HG03135 (cell line): ENCODE results near the gene WNK2.

Experiments used
- ATAC-seq: cut with Tn5 transposase; IDR thresholded peaks from one replicate; pipeline ENCODE4 v1.9.1; 2021; ENCODE audit warnings: mild to moderate bottlenecking, moderate library complexity; ENCODE audit not compliant: unreplicated experiment

The WNK2 gene

GRCh38 chr9:93303806-93304573 is 120.1 kb downstream of the WNK2 start:
- ATAC-seq, result no peak

- ATAC-seq, result no peak
These were observed 120.9 kb downstream of the WNK2 start for GRCh38 chr9:93304574-93305496.

DNA sequence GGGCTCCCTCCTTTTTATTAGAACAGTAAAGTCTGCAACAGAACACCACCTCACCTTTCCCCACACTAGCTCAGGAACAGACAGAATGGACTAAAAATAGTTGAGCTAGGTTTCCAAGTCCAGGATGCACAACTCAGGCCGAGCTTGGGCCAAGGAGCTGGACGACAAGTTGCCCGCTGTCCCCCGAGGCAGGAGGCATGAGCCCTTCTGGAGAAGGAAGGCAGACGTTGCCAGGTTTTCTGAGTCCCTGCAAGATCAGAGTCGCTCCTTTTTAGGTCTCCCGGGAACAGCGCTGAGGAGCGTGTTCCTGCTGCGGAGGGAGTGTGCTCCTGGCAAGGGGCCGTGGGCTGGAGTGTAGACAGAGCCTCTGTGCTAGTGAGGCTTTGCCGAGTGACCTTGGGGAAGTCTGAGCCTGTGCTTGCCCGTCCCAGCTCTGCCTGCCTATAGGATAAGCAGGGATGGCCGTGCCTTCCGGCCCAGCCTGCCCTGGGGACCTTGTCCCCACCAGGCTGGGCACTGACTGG is 121.6 kb downstream of the WNK2 start:
- no peak for ATAC-seq

DNA sequence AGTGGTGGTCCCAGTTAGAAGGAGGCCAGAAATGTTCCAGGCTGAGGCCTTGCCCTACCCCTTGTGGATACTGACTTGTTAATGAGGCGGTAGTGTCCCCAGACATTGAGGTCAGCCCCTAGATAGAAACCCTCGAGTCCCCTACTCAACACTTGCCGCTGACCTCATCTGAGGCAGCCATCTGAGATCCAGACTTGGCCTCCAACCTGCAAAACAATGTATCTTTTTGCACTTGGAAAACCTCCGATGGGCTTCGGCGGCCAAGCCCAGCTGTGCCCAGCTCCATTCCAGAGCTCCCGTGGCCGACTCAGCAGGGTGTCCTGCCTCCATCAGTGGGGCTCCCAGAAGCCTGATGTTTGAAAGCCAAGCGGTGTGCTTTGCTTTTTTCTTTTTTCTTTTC is 122.1 kb downstream of the WNK2 start:
- ATAC-seq, result no peak

DNA sequence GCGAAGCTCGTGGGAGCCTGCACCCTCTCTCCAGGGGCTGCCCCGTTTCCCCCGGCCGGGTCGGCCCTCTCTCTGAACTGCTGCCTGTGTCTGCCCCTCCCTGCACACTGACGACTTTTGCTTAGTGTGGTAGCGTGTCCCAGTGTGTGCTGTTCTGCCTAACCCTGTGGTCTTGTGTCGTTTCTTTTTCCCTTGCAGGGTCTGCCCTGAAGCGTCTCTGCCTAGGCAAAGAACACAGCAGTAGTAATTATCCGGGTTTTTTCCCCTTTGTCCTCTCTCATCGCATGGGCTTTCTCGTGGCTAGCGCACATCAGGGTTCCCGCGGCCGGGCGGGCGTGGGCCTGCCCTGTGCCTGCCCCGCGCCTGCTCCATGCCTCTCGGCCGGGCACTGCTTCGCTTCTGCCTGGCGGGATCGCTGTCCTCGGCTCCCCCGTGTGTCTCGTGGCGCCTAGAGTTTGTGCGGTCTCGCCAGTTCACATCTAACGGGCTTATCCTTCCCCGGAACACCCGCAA is 122.7 kb downstream of the WNK2 start:
- ATAC-seq, result no peak

GRCh38 chr9:93307468-93308157 is 123.7 kb downstream of the WNK2 start:
- no peak for ATAC-seq

GRCh38 chr9:93308158-93308602 is 124.2 kb downstream of the WNK2 start:
- ATAC-seq, result no peak

DNA sequence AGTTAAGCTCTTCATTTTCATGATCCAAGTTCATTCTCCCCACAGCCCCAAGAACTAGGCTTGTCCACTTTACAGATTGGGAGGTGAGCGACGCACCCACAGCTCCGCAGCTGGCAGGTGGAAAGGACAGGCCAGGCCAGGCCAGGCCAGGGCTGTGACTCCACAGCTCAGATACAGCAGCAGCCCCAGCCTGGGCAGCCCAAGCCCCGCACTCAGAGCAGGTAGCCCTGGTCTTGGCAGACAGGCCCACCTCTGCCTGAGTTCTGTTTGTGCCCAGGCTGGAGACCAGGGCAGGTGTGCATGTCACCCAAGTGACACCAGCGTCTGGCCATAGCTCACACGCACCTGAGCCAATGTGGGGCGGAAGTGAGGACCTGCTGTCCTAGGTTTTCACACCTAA is 124.7 kb downstream of the WNK2 start:
- no peak for ATAC-seq

DNA sequence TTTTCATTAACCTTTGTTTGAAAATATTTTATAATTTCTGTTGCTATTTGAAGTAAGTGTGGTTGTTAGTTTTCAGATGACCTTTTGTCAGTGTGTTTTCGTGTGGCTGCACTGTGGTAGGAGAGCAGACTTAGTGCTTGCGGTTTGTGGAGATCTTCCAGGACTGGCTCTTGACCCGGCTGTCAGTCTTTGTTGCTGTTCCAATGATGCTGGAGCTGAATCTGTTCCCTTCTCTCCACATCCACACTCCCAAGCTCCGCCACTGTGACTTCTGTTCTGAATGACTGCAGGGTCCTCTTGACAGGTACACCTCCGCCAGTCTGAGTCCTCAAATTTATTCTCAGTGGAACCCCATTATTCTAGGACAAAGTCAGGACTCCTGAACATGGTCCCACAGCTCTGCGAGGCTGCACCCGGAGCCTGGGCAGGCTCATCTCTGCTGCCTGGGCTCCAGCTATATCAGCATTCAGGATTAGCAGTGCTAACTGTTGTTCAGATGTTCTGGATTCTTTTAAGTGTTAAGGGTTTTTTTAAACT is 126.0 kb downstream of the WNK2 start:
- no peak for ATAC-seq

DNA sequence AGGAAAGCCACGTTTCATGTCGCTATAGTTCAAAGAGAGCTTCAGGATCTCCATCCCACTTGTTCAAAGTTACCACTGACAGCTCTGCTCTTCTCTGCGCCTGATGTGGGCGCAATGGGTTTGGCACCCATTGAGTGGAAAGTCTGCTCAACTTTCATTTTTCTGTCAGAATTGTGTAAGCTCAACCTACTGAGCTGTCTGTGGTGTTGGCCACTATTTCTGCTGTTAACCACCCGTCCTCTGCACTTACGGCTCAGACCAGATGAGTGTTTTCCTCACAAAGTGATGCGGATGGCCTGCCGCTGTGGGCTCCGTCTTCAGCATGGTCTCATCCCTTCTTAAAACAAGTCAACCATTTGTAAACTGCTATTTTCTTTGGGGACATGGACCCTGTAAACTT is 131.2 kb downstream of the WNK2 start:
- no peak for ATAC-seq

GRCh38 chr9:93315960-93316359 is 132.0 kb downstream of the WNK2 start:
- no peak for ATAC-seq

GRCh38 chr9:93316726-93317494 is 133.0 kb downstream of the WNK2 start:
- no peak for ATAC-seq

DNA sequence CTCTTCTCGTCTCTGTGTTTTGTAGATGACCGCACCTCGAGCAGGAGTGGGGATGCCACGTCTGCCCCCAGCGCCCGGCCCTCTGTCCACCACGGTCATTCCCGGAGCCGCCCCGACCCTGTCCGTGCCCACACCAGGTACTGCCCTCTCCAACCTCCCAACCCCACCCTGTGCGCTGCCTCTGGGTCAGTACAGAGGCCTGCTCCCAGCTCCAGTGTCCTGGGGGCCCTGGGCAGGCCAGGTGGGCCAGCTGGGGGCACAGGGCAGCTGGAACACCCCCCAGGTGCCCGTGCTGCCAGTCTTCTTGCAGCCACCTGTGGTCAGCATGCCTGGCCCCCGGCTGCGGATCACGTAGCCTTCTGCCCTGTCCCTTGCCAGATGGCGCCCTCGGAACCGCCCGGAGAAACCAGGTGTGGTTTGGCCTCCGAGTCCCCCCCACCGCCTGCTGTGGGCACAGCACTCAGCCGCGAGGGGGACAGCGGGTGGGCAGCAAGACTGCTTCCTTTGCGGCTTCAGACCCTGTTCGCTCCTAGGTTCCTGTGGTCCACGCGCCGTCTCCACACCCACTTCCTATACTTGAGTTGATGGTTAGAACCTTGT is 133.7 kb downstream of the WNK2 start:
- no peak for ATAC-seq

- no peak for ATAC-seq
These were observed 134.5 kb downstream of the WNK2 start for GRCh38 chr9:93318480-93318879.

DNA sequence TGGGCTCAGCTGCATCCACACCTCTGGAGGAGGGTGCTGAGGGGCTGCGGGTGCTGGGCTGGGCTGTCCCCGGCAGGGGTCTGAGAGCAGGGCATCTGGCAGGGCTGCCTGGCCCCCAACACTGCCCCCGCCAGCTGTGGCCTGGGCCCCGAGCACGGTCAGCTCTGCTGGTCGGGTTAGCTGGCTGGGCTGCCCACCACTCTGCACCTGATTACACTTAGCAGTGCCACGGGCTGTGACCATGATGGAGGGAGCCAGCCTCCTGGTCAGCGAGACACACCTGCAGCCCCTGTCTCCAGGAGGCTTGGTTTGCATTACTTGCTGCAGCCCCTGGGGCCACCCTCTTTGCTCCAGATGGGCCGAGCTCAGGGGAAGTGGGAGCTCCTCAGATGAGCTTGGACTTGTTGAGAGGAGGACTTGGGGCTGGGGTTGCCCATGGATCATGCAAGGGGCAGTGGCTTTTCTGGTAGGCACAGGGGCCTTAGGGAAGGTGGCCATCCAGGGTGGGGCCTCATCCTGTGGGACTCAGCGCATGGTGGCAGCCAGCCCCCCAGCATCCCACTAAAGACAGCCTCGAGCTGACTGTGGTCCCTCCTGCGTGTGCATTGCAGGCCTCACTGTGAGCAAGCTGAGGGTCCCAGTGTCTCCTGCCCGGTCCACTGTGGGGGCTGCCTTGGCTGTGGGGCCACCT is 135.5 kb downstream of the WNK2 start:
- ATAC-seq, result no peak

DNA sequence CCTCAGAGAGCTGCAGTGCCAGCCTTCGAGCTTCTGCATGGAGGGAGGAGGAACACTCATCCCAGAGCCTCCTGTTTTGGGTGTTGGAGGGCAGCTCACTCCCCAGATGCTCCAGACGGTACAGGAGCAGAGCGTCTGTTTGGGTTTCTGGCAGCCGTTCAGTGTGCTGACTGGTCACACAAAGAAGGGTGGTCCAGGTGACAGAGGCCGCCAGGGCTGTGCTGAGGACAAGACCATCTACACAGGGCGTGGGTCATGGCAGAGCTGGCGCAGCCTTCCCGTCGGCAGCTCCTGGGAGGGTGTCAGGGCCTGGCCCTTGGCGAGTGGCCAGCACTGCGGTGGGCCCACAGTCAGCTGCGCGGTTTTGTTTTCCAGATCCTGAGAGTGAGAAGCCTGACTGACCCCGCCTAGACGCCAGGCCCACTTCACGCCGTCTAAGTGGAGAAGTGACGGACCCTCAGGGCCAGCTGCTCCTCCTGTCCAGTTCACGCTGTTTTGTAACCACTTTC is 136.1 kb downstream of the WNK2 start:
- ATAC-seq, result no peak

- no peak for ATAC-seq
These were observed 136.8 kb downstream of the WNK2 start for GRCh38 chr9:93320591-93321219.

GRCh38 chr9:93321220-93321610 is 137.3 kb downstream of the WNK2 start:
- no peak for ATAC-seq
